GM19193 (cell line): Measurements from ENCODE around the gene ZNF672.

ENCODE experiments used
- POLR2A ChIP-seq: IDR thresholded peaks from 4 replicates; pipeline ENCODE4 v1.6.1; 2011; ENCODE audit not compliant: insufficient read depth, insufficient read length; ENCODE audit errors: extremely low read depth

The ZNF672 gene

DNA sequence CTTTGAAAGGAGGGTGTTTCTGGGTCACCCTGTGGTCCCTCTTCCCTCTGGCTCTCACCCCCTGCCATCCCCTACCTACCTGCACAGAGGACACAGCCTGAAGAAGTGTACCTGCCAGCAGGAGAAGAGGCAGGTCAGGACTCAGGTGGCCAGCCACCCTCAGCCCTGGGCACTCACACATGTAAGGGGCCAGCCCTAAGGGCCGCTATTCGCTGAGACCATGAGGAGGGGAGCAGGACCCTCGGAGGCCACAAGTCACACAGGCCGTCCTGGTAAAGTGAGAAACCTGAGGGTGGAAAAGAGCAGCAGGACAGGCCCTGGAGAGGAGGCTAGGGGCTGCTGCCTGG lies 19.7 kb downstream of the ZNF672 start:
- no peak for TF ChIP-seq POLR2A

DNA sequence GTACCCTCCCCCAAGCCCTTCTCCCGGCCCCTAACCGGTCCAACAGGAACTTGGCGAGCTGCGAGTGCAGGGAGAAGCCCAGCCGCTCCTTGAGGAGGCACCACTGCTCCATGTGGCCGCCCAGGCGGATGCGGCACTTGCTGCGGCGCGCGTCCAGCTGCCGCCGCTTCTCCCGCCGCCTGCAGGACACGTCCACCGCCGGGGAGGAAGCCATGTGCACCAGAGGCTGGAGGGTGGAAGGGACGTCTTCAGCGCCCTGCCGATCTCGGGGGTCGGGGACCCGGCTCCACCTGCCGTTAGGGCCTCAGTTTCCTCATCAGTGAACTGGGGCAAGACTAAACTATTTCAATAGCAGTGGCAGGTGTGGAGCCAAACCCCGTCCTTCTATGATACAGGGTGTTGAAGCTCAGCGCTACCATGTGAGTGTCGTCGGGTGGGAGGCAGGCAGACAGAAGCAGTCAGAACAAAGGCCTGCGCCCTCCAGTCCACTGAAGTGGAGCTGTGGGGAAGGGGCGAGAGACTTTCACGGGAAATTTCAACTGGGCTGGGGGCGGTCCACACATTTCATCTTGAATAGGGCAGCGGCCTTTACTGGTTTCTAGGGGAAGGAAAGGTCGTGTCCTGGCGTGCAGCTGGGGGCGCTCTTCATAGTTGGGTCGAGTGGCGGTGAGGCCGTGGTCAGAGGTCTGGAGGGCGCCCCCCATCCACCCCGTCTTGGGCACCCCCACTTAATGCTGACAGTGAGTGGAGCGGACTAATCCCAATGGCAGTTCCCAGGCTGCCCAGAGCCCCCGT lies 20.3 kb downstream of the ZNF672 start:
- peak; percentile 39 for TF ChIP-seq POLR2A

DNA sequence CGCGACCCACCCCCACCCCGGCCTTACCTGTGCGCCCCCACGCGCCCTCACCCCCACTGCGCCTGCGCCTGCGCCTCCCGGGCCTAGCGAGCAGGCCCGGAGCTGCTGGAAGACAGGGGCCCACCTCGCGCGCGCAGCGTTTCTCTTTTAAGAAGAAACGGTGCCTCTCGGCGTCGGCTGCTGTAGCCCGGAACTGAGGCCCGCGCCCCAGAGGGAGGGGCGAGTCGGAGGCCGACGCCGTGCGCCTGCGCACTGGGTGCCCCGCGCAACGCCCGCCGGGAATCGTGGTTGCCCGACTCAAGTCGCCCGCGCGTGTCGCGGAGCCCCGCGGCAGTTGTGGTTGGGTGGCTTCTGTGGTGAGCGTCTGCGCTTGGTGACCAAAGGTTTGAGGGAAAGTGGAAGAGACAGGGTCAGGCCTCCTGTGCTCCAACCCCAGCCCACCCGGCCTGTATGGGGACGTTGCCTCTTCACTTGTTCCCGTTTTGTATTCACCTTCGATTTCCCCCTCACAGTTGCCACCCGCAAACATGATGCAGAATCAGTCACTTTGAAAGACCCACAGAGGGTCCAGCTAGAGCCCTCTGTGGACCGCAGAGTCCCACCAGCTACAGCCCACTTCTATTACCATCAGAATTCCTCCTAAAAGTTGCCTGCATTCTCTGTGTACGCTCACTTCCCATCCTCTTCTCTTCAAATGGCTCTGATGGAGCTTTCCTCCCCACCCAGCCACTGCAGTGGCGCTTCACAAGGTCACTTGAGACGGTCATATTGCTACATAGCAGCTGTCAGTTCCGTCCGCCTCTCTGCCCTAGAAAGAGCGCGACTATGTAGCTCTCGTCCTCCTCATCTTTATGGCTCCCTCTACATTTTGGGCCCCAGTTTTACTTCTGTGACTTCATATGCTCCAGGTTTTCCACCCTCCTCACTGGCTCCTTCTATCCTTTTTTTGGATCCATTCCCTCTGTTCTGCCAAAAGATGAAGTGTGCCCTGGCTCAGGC lies 21.2 kb downstream of the ZNF672 start, which contains the start of gene ZNF692:
ZNF692 (minus strand) TSS at position 195 of the 999 bp plus-strand sequence. CDS start 776 bp downstream, outside the sequence.
- TF ChIP-seq POLR2A, result peak; percentile 94

DNA sequence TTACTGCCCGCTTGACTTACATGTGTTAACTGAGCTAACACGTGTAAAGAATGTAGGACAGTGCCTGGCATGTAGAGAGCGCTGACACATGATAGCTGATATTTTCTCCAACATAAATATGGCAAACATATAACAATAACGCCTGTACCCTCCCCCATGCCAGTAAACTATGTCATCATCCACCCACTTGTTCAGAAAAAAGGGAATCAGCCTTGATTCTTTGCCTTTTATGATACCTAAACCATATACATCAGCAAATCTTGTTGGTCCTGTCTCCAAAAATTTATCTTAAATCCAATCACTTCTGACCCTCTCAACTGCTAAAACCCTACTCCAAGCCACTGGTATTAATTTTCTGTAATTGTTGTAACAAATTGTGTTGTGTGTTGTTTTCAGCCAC lies 22.0 kb downstream of the ZNF672 start:
- TF ChIP-seq POLR2A, result no peak

DNA sequence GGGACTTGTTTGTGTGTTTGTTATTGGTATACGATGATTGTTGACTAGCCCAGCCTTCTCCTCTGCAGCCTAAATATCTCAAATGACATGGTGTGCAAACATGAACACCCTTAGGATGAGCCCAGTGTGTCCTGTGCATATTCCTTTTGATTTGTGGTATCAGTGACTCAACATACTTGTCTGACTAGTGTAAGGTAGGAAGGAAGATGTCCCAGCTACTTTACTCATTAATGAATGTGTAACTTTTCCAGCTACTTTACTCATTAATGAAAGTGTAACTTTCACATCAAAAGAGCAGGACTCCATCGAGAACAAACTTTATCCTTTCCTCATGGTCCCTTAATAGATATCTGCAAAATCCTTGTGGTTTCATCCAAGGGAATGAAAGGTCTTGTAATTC lies 23.6 kb downstream of the ZNF672 start:
- TF ChIP-seq POLR2A, result no peak

DNA sequence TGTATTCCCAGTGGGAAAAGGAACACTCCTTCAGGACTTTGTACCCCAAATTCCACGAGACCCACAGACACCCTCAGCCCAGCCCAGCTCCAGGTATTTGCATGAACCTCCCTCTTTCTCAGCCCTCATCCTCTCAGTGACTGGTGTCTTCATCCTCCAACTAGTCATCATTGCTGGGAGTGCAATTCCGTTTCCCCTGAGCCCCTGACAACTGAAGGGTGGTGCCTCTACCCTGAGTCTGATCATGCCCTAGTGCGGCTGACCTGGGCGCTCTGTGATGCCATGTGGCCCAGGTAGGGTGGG lies 24.6 kb downstream of the ZNF672 start:
- no peak for TF ChIP-seq POLR2A

DNA sequence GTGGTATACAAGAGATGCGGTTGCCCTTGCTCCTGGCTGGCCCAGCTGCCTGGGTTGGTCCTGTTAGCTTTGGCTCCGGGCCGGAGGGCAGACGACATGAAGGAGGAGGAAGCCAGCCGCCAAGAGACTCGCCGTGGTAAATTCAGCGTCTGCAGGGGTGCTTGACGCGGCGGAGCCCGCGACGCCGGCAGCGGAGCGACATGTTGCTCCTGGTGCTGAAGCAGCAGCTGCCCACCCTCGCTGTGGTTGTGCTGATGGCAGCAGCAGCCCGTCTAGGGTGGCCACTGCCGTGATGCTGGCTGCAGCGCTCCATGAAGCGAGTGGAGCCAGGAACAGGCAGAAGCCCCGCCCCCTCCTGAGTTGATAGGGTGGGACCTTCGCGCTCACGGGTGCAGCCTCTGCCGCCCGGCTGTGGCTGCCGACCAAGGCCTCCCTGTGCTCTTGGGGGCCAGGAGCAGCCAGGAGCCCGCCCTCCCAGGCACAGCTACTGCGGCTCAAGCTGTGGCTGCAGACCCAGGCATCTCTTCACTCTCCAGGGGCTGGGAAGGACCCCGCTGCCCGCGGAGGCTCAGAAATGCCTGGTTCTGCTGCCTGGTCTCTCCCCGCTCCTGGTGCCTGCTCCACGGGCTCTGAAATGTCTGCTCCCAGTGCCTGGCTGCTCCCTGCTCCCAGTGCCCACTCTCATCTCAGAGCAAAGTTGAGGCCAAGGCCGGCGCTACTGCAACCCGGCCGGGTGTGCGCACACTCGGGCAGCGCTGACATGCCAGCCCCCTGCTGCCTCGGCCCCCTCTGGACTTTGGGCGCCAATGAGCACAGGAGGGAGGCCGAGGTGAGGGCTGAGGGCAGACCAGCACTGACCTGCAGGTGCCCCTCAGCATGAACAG lies 25.2 kb downstream of the ZNF672 start:
- TF ChIP-seq POLR2A, result peak; percentile 80

DNA sequence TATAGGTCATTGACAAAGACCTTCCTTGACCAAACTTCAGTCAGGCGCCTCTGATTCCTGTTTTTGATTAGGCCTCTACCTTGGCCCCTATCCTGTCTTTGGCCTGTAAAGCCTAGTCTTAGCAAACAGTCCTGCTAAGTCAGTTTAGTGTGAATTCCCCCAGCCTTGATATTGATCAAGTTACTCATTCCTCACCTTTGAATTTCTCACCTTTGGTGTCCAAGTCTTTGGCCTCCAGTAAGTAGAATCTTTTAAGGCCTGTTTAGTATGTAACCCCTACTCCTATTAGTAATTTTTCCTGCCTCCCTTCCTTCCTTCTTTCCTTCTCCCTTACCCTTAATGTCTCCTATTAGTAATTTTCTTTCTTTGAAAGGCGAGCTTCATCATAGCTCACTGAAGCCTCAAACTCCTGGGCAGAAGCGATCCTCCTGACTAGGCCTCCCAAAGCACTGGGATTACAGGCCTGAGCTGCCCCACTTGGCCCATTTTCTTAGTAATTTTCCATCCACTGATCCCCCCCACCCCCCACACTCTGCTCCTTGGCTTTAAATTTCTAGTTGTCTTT lies 33.9 kb downstream of the ZNF672 start:
- no peak for TF ChIP-seq POLR2A

DNA sequence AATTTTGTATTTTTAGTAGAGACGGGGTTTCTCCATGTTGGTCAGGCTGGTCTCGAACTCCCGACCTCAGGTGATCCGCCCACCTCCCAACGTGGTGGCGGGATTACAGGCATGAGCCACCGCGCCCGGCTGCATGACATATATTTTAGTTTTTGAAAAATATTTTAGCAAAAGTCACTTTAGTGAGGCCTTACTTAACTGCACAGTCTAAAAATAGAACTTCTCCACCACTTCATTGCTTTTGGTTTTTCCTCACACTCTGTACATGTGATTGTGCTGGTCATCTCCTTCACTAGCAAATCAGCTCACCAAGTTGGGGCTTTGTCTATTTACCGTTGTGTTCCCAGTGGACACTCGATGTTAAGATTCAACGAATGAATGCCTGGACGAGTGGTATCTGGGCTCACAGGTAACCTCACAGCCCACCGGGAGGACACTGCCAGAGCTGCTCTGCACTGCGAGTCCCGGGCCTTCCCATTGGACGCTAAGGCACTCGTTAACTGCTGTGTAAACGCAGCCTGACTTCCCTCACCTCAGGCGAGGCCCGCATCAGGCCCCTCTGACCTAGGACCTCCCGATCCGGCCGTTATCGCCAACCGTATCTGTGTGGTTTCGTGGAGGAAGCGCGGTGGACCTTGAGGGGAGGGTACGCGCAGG lies 34.9 kb downstream of the ZNF672 start:
- TF ChIP-seq POLR2A, result no peak

DNA sequence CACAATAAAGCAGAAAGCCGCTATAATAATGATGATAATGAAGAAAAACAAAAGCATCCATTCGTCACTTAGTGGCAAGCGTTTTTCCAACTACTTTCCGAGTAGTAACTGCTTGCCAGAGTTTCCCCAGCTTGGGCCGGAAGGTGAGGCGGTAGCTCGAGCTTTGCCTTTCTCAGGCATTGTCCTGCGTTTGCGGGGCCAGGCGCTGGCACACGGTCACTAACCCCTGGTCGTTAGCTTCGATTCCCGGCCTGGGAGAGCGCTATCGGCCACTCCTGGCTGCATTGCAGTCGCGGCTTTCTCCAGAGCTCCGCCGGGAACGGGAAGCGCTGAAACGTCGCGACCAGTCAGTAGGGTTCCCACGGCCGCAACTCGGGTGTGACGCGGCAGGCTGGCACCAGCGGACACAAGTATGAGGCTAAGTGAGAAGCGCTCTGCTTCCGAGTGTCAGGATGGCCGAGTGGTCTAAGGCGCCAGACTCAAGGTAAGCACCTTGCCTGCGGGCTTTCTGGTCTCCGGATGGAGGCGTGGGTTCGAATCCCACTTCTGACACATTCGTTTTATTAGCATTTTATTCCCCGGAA lies 35.5 kb downstream of the ZNF672 start:
- no peak for TF ChIP-seq POLR2A

DNA sequence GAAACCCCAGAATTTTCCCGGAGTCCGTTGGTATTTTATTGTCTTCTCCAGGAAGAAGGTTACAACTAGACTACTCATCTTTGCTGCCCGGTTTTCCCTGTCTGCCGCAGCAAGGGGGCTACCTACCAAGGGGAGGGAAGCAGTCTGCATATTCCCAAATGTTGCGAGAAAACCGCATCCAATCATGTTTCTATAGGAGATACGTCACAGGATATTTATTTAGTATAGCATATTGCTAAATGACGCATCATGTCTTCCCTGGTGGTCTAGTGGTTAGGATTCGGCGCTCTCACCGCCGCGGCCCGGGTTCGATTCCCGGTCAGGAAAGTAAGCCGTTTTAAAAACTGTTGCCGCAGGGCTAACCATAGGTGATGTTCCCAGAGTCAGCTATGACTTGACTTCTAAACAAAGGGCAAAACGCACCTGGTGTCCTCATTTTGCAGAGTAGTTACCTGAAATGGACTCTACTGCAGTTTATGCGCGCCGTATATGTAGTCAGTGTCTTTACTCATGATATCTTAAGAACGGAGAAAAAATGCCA lies 36.0 kb downstream of the ZNF672 start:
- no peak for TF ChIP-seq POLR2A

DNA sequence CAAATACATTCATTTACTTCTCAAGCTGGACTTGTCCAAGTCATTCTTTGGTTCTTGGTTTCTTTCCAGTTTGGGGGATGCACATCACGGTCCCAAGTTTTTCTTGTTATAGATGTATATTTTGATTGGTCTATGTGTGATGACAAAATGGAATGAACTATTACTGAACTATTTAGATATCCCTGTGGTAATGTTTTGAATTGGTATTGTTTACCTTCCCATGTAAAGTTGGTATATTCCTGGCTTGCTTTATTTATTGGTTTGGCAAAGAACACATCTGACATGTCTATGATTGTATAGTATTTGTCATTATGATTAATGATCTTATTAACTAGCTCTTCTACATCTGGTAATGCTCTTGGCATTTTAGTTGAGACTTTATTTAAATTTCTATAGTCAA lies 43.2 kb downstream of the ZNF672 start:
- TF ChIP-seq POLR2A, result no peak

DNA sequence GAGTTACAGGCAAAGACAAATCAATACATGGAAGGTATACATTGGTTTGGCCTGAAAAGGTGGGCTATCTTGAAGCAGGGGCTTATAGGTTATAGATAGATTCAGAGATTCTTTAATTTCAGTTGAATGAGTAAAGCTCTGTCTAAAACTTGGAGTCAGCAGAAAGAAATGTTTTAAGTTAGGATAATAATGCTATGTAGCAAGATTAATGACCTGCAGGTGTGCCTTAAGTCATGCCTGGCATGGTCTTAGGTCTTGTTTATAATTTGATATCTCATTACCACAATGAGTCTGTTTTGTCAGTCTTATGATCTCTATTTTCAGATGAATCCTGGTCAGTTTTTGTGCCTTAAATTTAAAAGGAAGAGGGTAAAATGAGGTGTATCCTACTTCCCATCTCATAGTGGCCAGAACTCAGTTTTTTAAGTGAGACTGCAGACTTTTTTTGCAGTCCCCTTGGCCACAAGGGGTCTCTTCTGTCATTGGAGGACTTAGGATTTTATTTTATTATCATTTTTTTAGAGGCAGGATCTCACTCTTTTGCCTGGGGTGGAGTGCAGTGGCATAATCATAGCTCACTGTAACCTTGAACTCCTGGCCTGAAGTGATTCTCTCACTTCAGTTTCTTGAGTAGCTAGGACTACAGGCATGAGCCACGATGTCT lies 46.7 kb downstream of the ZNF672 start:
- no peak for TF ChIP-seq POLR2A
